Measurements from ENCODE around the gene HDAC4.

Gene HDAC4

GRCh38 chr2:239304533-239305221 is 96.1 kb downstream of the HDAC4 start:
- DNase-seq, result no peak

- no peak for DNase-seq
Measured at GRCh38 chr2:239303711-239304532, 96.9 kb downstream of the HDAC4 start.

GRCh38 chr2:239302808-239303557 is 97.8 kb downstream of the HDAC4 start:
- DNase-seq, result no peak

- no peak for DNase-seq
Measured at GRCh38 chr2:239302083-239302807, 98.6 kb downstream of the HDAC4 start.

- DNase-seq, result no peak
Measured at GRCh38 chr2:239300871-239301735, 99.7 kb downstream of the HDAC4 start.

GRCh38 chr2:239300242-239300641 is 100.6 kb downstream of the HDAC4 start:
- DNase-seq, result no peak

GRCh38 chr2:239299218-239299939 is 101.4 kb downstream of the HDAC4 start:
- no peak for DNase-seq

GRCh38 chr2:239298116-239298804 is 102.6 kb downstream of the HDAC4 start:
- peak; percentile 80 for DNase-seq

GRCh38 chr2:239297142-239298004 is 103.4 kb downstream of the HDAC4 start:
- no peak for DNase-seq

GRCh38 chr2:239296020-239296932 is 104.5 kb downstream of the HDAC4 start:
- no peak for DNase-seq

GRCh38 chr2:239295377-239296019 is 105.3 kb downstream of the HDAC4 start:
- DNase-seq, result no peak

- DNase-seq, result no peak
Measured at GRCh38 chr2:239294571-239295054, 106.2 kb downstream of the HDAC4 start.

GRCh38 chr2:239293775-239294430 is 106.9 kb downstream of the HDAC4 start:
- peak; percentile 80 for DNase-seq

- no peak for DNase-seq
Measured at GRCh38 chr2:239292959-239293774, 107.7 kb downstream of the HDAC4 start.

- no peak for DNase-seq
Measured at GRCh38 chr2:239292531-239292930, 108.3 kb downstream of the HDAC4 start.
